Measurements from ENCODE around the gene PCSK5.

The PCSK5 gene

GRCh38 chr9:76373173-76373783 is 482.8 kb downstream of the PCSK5 start:
- TF ChIP-seq USF1 (IDR thresholded peaks at IDR 0.05), result no peak
- no peak for TF ChIP-seq YY1 (IDR thresholded peaks at IDR 0.05; ENCODE audit: low read depth)
- TF ChIP-seq EP300 (IDR thresholded peaks at IDR 0.05; ENCODE audit: borderline replicate concordance), result no peak
- no peak for TF ChIP-seq REST (IDR thresholded peaks at IDR 0.05; ENCODE audit: low read depth)
- no peak for TF ChIP-seq CEBPB (IDR thresholded peaks at IDR 0.05)

GRCh38 chr9:76373784-76374474 is 483.5 kb downstream of the PCSK5 start:
- TF ChIP-seq YY1 (IDR thresholded peaks at IDR 0.05; ENCODE audit: low read depth) (no peak), TEAD4 (IDR thresholded peaks at IDR 0.05) (no peak), TCF12 (IDR thresholded peaks at IDR 0.05; ENCODE audit: low read depth) (no peak), NFIC (IDR thresholded peaks at IDR 0.05) (no peak), ZBTB7A (IDR thresholded peaks at IDR 0.05; ENCODE audit: low read depth) (no peak), TAF1 (IDR thresholded peaks at IDR 0.05; ENCODE audit: low read depth) (no peak), FOXM1 (IDR thresholded peaks at IDR 0.05; ENCODE audit: borderline replicate concordance, low read depth) (no peak)

GRCh38 chr9:76374783-76375559 is 484.5 kb downstream of the PCSK5 start:
- 0 out of 2 replicates have a peak, but pooled peaks have one; percentile 42 for TF ChIP-seq CREB1 (IDR thresholded peaks at IDR 0.05; ENCODE audit: low read depth)
- no peak for TF ChIP-seq ZBTB7A (IDR thresholded peaks at IDR 0.05; ENCODE audit: low read depth)
- no peak for TF ChIP-seq REST (IDR thresholded peaks at IDR 0.05; ENCODE audit: low read depth)
- peak; percentile 17; the same call in 1 of the 2 replicates for TF ChIP-seq MAX (IDR thresholded peaks at IDR 0.05)
- no peak for TF ChIP-seq TAF1 (IDR thresholded peaks at IDR 0.05; ENCODE audit: low read depth)
- 0 out of 2 replicates have a peak, but pooled peaks have one; percentile 18 for TF ChIP-seq EP300 (IDR thresholded peaks at IDR 0.05; ENCODE audit: borderline replicate concordance)
- peak; percentile 26; the same call in 1 of the 2 replicates for TF ChIP-seq TEAD4 (IDR thresholded peaks at IDR 0.05)

- TF ChIP-seq TCF12 (IDR thresholded peaks at IDR 0.05; ENCODE audit: low read depth) (no peak), TEAD4 (IDR thresholded peaks at IDR 0.05) (no peak), YY1 (IDR thresholded peaks at IDR 0.05; ENCODE audit: low read depth) (no peak), EGR1 (IDR thresholded peaks at IDR 0.05) (no peak)
Observed at GRCh38 chr9:76377791-76378190, 487.3 kb downstream of the PCSK5 start.

GRCh38 chr9:76378367-76379073 is 488.0 kb downstream of the PCSK5 start:
- TF ChIP-seq ZBTB7A (IDR thresholded peaks at IDR 0.05; ENCODE audit: low read depth) (no peak), TAF1 (IDR thresholded peaks at IDR 0.05; ENCODE audit: low read depth) (no peak), TEAD4 (IDR thresholded peaks at IDR 0.05) (no peak), FOXM1 (IDR thresholded peaks at IDR 0.05; ENCODE audit: borderline replicate concordance, low read depth) (no peak), CEBPB (IDR thresholded peaks at IDR 0.05) (0 out of 2 replicates have a peak, but pooled peaks have one; percentile 15), TCF12 (IDR thresholded peaks at IDR 0.05; ENCODE audit: low read depth) (no peak), NFIC (IDR thresholded peaks at IDR 0.05) (no peak)

- TF ChIP-seq CEBPB (IDR thresholded peaks at IDR 0.05) (no peak), YY1 (IDR thresholded peaks at IDR 0.05; ENCODE audit: low read depth) (no peak), ZBTB7A (IDR thresholded peaks at IDR 0.05; ENCODE audit: low read depth) (no peak)
Observed at GRCh38 chr9:76379494-76379893, 489.0 kb downstream of the PCSK5 start.

Data from Ishikawa (cell line).